Ovary (tissue), 3 donors: Measurements from ENCODE around the gene MOB3A.

Source experiments
- EP300 ChIP-seq: sonication (generic); formaldehyde crosslinking; IDR thresholded peaks from one replicate; pipeline ENCODE4 v1.6.1; 2017; ENCODE audit warnings: antibody characterized with exemption
- POLR2A ChIP-seq: fragments of 450-650 bp; IDR thresholded peaks from one replicate; pipeline ENCODE4 v1.6.1; 2017; ENCODE audit warnings: antibody characterized with exemption, mild to moderate bottlenecking, moderate library complexity
- TF ChIP-seq, protein P1 (sequence below), 3 donors: fragments of 450-650 bp in 2 of 3; fragments of 200-600 bp in 1 of 3; IDR thresholded peaks; one replicate each; pipeline versions ENCODE4 v1.5.1 to v1.8.0; 2016 to 2022; ENCODE audit warnings: antibody characterized with exemption in 3 of 3, mild to moderate bottlenecking in 1 of 3
- donor health status: DM: no; HTN: no; CAD: no.

DNA sequence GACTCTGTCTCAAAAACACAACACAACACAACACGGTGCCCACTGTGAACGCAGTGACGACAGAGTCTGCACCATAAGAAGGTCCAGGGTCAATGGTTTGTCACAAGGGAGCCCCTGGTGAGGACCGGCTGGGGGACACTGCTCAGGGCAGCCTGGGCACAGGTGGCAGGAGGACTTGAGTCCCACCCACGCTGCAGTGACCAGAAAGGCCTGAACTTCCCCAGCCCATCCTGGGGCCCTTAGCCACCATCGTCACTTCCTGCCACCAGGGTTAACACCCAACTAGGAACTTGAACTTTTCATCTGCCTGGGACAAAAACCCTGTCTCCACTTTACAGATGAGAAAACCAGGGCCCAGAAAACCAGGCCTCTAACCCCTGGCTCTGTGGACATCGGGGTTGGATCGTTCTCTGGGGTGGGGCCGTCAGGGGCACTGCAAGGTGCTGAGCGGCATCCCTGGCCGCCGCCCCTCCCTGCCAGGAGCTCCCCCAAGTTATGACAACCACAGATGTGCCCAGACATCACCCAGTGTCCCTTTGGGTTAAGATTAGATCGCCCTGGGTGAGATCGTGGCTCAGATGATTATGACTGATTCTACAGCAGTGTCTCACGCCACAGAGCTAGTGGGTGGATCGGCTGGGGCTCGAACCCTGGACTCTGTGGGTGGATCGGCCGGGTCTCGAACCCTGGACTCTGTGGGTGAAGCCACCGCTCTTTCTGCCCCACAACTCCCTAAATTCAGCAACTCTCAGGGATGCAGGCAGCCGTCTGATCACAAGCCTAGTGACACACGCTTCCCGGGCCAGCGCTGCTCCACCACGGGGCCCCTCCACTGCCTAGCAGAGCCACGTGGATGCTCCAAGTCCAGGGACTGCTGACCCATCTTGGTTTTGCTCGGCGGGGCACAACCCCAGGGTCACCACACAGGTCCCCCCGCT is 14.0 kb downstream of the MOB3A start:
- TF ChIP-seq, protein P1, sequence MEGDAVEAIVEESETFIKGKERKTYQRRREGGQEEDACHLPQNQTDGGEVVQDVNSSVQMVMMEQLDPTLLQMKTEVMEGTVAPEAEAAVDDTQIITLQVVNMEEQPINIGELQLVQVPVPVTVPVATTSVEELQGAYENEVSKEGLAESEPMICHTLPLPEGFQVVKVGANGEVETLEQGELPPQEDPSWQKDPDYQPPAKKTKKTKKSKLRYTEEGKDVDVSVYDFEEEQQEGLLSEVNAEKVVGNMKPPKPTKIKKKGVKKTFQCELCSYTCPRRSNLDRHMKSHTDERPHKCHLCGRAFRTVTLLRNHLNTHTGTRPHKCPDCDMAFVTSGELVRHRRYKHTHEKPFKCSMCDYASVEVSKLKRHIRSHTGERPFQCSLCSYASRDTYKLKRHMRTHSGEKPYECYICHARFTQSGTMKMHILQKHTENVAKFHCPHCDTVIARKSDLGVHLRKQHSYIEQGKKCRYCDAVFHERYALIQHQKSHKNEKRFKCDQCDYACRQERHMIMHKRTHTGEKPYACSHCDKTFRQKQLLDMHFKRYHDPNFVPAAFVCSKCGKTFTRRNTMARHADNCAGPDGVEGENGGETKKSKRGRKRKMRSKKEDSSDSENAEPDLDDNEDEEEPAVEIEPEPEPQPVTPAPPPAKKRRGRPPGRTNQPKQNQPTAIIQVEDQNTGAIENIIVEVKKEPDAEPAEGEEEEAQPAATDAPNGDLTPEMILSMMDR (IDR thresholded peaks at IDR 0.05), result no peak
- no peak for TF ChIP-seq EP300
- no peak for TF ChIP-seq POLR2A
